ENCODE results near the gene AIG1.

DNA sequence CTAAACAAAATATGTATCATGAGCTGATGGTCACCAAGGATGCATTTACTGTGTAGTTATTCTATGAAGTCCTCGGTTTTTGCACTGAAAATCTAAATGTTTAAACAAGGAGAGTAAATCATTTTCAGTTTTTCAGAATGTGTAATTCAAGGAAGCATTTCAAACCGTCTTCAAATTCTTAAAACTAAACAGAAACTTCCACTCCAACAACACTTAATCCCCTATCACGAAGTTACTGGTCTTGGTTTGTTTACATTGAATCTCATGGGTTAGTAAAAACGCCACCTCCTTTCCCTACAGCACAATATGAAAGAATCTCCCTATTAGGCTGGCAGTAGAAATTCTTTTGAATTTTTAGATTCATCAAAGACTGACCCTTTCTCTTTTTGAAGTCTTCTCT, 192.9 kb downstream of the AIG1 start:
- TF ChIP-seq EZH2 (IDR thresholded peaks at IDR 0.05; ENCODE audit: insufficient read depth, poor library complexity, severe bottlenecking), result no peak
- no peak for TF ChIP-seq EZH2phosphoT487 (IDR thresholded peaks at IDR 0.05; ENCODE audit: insufficient read depth, low read depth)

Data from GM23248 (cell line).